SK-N-MC (cell line): ENCODE results near the gene CDK6.

Source experiments
- EZH2 ChIP-seq: fragments of 200-600 bp; sonication (generic); IDR thresholded peaks from one replicate; pipeline ENCODE4 v1.6.1; 2017; ENCODE audit warnings: antibody characterized with exemption
- FOXP2 ChIP-seq: optimal IDR thresholded peaks from 2 replicates; pipeline ENCODE3; 2011; ENCODE audit warnings: mild to moderate bottlenecking, moderate library complexity; ENCODE audit not compliant: insufficient read depth; ENCODE audit errors: extremely low read length, control extremely low read depth

GRCh38 chr7:92843781-92844180 lies 7.4 kb upstream of the CDK6 start:
- TF ChIP-seq EZH2 (no peak), FOXP2 (no peak)
